GM12872 (cell line): ENCODE data around the gene CMC4.

Experiments
- TF ChIP-seq, protein P1 (sequence below): IDR thresholded peaks from 3 replicates; pipeline ENCODE4 v1.5.1; 2011; ENCODE audit warnings: low read depth, mild to moderate bottlenecking, low read length, moderate library complexity; ENCODE audit not compliant: insufficient read depth

The CMC4 gene

DNA sequence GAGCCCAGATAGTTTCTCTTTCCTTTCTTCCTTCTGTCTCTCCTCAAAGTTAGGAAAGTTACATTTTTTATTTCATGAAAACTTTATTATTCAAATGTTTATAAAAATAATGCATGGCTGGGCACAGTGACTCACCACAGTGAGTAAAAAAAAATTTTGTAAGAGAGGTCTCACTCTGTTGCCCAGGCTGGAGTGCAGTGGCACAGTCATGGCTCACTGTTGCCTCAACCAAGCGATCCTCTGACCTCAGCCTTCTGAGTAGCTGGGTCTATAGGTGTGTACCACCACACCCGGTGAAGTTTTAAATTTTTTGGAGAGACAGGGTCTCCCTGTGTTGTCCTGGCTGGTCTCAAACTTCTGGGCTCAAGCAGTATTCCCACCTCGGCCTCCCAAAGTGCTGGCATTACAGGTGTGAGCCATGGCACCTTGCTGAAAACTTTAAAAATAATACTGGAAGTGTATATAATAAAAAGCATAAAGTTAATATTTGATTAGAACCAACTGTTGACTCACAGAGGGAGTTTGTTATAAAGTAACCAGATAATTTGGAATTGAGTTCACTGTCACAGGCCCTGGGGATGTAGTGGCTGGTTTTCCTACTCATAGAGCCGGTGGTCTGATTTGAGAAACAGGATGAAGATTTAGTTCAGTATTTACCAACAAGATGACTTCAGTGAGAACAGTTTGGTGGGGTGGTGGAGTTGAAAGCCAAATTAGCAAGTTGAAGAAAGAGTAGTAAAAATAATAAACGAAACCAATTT lies 18.0 kb downstream of the CMC4 start:
- TF ChIP-seq, protein P1, sequence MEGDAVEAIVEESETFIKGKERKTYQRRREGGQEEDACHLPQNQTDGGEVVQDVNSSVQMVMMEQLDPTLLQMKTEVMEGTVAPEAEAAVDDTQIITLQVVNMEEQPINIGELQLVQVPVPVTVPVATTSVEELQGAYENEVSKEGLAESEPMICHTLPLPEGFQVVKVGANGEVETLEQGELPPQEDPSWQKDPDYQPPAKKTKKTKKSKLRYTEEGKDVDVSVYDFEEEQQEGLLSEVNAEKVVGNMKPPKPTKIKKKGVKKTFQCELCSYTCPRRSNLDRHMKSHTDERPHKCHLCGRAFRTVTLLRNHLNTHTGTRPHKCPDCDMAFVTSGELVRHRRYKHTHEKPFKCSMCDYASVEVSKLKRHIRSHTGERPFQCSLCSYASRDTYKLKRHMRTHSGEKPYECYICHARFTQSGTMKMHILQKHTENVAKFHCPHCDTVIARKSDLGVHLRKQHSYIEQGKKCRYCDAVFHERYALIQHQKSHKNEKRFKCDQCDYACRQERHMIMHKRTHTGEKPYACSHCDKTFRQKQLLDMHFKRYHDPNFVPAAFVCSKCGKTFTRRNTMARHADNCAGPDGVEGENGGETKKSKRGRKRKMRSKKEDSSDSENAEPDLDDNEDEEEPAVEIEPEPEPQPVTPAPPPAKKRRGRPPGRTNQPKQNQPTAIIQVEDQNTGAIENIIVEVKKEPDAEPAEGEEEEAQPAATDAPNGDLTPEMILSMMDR: no peak

DNA sequence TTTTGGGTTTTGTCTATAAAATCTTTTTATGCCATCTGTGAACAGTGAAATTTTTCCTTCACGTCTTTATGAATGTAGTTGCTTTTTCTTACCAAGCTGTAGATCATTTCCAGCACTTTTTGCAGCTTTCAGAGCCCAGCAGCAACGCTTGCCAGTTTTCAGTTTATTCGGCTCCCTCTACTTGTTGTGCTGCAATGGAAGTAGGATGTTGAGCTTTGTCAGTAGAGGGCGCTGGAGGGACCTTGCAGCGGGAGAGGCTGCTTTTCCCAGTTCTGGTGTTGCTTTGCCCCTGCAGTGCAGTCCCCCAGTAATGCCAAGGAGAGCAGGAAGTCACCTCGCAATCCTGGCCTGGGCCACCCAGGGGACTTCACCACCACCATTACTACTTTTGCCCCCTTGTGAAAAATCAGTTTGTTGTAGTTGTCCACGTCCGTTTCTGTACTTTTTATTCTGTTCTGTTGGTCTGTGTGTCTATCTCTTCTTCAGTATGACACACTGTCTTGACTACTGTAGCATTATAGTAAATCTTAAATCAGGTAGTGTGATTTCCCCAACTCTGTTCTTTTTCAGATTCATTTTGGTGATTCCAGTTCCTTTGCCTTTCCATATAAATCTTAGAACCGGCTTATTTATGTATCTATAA lies 21.8 kb downstream of the CMC4 start:
- TF ChIP-seq, protein P1: peak; percentile 69

DNA sequence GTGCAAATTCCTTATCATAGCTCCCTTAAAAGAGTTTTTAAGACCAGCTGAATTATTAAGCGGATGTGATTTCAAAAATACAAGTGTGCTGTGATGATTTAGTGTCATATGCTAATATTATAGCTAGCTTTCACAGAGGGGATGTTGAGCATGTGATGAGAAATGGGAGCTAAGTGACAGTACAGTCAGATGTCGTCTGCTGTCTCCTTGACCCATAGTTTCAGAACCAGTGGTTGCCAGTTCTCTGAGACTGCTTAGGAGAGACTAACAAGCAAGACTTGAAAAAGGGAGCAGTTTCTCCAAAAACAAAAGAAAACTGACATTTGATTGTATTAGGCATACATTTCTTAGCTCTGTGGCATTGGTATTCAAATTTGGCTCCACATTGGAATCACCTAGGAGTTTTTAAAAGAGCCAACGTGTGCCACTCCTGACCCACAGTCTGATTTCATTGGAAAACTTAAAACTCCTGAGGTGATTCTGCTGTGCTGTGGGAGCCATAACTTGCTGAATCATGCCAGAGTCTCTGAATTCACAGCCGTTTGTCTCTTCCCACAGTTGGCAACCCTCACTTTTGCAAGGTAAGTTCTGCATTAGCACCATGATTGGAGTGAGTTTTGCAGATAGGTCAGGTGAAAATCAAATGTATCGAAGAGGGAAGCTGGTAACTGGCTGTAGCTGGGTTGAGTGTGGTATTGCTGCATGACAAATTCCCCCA lies 24.0 kb downstream of the CMC4 start:
- TF ChIP-seq, protein P1: no peak

DNA sequence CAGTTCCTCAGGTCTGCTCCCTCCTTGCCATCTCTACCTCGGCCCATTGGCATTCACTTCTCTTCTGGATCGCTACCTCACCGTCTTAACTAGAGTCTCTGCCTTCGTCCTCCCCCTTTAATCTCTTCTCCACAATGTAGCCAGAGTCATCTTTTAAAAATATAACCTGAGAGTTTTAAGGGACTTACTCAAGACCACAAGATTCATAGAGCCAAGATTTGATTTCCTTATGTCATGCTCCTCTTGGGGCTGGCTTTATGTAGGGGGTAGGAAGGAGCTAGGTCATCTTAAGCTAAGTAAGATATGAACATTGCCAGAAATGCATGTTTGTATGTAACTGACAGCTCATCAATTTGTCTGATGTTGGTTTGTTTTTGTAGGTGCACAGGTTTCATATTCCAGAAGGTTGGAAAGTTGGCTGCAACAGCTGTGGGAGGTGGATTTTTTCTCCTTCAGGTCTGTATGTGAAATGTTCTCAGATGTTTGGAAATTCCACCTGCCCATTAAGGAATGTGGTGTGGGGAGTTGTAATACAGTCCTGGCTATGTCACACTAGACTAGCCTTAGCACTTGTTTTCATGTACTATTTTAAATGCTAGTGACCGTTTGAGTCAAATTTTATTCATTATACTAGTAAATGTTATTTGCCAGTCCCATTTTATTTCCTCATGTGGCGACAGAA lies 24.7 kb downstream of the CMC4 start:
- TF ChIP-seq, protein P1: no peak

DNA sequence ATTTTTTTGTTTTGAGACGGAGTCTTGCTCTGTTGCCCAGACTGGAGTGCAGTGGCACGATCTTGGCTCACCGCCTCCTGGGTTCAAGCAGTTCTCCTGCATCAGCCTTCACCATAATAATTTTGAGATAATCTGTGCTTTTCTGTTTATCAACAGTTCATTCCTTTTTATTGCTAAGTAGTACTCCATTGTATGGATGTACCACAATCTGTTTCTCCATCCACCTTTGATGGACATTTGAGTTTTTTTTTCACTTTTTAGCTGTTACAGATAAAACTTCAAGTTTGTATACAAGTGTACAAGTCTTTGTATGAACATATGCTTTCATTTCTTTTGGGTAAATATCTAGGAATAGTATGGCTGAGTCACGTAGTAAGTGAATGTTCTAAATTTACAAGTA lies 35.2 kb downstream of the CMC4 start:
- TF ChIP-seq, protein P1: no peak

DNA sequence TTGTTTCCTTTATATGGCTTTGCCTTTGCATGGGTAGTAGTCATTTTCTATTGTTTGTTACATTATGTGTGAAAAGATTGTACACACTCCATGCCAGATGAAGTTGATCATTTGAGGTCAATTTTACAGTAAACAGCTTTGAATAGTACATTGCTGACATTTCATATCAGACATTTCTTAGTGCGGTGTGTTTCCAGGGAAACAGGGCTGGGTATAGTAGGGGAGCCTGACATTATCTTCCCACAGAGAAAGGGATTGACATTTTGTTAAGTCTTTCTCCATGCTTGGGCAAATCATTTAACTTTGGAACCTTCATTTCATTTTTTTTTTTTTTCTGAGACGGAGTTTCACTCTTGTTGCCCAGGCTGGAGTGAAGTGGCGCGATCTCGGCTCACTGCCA lies 39.3 kb downstream of the CMC4 start:
- TF ChIP-seq, protein P1: no peak

DNA sequence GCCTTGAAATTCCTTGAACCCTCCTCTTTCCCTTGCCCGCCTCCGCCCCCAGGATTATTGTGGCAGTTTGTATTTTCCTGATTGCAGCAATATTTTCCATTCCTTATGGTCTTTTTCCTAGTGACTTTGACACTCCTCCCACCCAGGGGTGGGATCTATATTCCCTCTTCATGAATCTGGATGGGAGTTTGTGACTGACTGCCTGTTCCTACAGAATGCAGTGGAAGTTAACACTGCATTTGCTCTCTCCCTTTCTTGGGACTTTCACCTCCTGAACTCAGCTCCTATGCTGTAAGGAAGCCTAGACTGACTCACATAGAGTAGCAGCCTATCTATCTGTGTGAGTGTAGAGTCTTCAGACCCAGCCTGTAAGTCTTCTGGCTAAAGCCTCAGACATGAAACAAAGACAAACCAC lies 42.1 kb downstream of the CMC4 start:
- TF ChIP-seq, protein P1: no peak
